Gastrocnemius medialis (tissue), 4 donors: ENCODE measurements around the gene TAMM41.

Source experiments
- CTCF ChIP-seq, 5 experiments: fragments of 450-650 bp in 3 of 5; fragments of 200-600 bp in 2 of 5; sonication (generic) in 2 of 5; IDR thresholded peaks in 4 of 5; conservative IDR thresholded peaks in 1 of 5; 1 replicate in 4 of 5; 2 replicates in 1 of 5; pipeline ENCODE4 v1.5.1; 2016 to 2019; ENCODE audit warnings: antibody characterized with exemption in 5 of 5, mild to moderate bottlenecking in 3 of 5, moderate library complexity in 3 of 5
- POLR2A ChIP-seq, 2 donors: fragments of 450-650 bp; IDR thresholded peaks; one replicate each; pipeline ENCODE4 v1.6.1; 2017; ENCODE audit warnings: antibody characterized with exemption in 2 of 2, mild to moderate bottlenecking in 2 of 2, moderate library complexity in 2 of 2

- TF ChIP-seq POLR2A (IDR thresholded peaks at IDR 0.05) (no peak), CTCF (IDR thresholded peaks at IDR 0.05 in 4 of 5, conservative IDR thresholded peaks at IDR 0.05 in 1 of 5) (no peak)
Measured at GRCh38 chr3:11755276-11755675, 91.4 kb downstream of the TAMM41 start.
